Nephron progenitor cell (in vitro differentiated cells): ENCODE results near the gene GNAZ.

Source experiments
- DNase-seq: peaks from one replicate; pipeline ENCODE4 v3.0.0; 2021
- H3K27ac Mint-ChIP-seq: 2 replicates; pipeline ENCODE4 v1.8.0; 2021; ENCODE audit warnings: mild to moderate bottlenecking, moderate library complexity, mixed read lengths
- H3K27me3 Mint-ChIP-seq: 2 replicates; pipeline ENCODE4 v1.8.0; 2021; ENCODE audit warnings: mild to moderate bottlenecking, low read depth, mixed read lengths; ENCODE audit not compliant: poor library complexity
- H3K36me3 Mint-ChIP-seq: 2 replicates; pipeline ENCODE4 v1.8.0; 2021; ENCODE audit warnings: low read depth, mixed read lengths
- H3K4me1 Mint-ChIP-seq: 2 replicates; pipeline ENCODE4 v1.8.0; 2021; ENCODE audit warnings: mixed read lengths
- H3K4me3 Mint-ChIP-seq: 2 replicates; pipeline ENCODE4 v1.8.0; 2021; ENCODE audit warnings: mild to moderate bottlenecking, moderate library complexity, mixed read lengths
- H3K9me3 Mint-ChIP-seq: 2 replicates; pipeline ENCODE4 v1.8.0; 2021; ENCODE audit warnings: mild to moderate bottlenecking, moderate library complexity, mixed read lengths
- TF ChIP-seq, protein P1 (sequence below): fragments of 200-600 bp; sonication (generic); IDR thresholded peaks from 2 replicates; pipeline ENCODE4 v1.5.0; 2021; ENCODE audit warnings: antibody characterized with exemption

GNAZ gene

DNA sequence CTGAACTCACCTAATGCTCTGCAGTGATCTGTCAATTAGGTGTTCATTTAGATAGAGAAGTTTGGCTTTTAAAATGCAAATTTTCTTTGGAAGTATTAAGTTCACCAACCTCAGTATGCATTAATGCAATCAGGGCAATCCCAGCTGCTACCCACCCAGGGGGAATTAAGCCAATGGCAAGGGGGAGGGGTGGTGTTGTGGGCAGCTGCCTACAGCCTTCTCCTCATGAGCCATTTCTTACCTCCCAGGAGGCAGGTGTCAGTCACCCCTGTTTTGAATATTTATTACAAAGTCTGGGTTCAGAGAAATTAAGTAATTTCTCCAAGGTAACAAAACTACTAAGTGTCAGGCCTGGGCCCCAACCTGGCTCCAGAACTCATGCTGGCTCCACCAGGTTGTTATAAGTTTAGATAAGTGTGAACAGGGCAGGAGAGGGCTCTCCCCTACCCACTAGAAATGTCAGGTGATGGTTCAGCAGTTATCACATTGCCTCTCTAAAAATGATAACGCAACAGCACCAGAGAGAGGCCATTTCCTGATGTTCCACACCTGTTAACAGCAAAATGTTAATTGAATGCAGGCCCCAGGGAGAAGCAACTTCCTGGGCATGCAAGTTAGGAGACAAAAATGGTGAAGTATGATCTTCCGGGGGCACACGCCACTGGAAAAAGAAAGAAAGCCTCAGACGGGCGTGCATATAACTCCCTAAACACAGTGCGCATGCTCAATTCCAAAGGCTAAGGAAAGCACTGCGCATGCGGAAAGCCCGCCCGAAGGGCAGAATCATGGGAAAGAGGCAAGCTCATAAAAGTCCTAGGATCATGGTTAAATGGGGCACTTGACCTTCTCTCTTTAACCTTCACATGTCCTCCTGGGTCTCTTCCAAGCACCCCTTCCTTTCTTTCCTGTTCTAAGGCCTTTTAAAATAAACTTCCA lies 35.4 kb upstream of the GNAZ start:
- Mint-ChIP-seq H3K9me3 (no peaks in the 10 kb centered on the region), H3K4me3 (no peak overlapping the region), H3K36me3 (no peaks in the 10 kb centered on the region), H3K27me3 (peaks cover 23% of the 10 kb centered on the region), H3K4me1 (peaks cover 12% of the 10 kb centered on the region), H3K27ac (no peak overlapping the region)
- TF ChIP-seq, protein P1, sequence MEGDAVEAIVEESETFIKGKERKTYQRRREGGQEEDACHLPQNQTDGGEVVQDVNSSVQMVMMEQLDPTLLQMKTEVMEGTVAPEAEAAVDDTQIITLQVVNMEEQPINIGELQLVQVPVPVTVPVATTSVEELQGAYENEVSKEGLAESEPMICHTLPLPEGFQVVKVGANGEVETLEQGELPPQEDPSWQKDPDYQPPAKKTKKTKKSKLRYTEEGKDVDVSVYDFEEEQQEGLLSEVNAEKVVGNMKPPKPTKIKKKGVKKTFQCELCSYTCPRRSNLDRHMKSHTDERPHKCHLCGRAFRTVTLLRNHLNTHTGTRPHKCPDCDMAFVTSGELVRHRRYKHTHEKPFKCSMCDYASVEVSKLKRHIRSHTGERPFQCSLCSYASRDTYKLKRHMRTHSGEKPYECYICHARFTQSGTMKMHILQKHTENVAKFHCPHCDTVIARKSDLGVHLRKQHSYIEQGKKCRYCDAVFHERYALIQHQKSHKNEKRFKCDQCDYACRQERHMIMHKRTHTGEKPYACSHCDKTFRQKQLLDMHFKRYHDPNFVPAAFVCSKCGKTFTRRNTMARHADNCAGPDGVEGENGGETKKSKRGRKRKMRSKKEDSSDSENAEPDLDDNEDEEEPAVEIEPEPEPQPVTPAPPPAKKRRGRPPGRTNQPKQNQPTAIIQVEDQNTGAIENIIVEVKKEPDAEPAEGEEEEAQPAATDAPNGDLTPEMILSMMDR: no peak
- DNase-seq: no peak

DNA sequence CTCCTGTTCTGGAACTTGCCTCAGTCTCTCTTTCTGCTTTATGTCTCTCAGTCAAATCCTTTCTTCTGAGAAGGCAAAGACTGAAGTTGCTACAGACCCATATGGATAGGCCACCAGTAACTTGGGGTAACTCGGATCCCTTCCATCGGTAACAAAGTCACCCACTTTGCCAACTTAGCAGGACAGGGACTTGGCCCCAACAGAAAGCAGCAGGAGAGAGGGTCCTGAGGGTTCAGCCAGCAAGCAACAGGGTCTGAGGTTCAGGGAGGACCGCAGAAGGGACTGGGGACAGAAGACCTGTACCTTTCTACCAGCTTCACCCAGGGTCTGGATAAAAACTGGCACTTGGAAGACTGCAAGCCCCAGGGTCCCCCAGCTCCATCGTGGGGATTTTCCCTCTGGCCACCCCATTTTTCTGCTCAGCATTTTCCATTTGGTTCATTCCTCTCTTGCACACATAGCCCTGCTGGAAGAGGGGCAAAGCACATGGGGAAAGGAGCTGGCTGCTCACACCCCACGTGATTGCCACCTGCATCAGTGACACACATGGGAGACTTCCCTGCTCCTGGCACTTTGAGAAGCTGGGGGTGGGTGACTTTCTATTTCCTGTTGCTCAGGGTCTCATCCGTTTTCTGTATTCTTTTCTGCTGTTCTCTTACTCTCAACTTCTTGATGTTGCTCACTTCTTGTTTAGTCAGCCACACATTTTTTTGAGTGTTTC lies 34.6 kb upstream of the GNAZ start:
- Mint-ChIP-seq H3K27ac (no peak overlapping the region), H3K4me1 (peaks cover 12% of the 10 kb centered on the region), H3K27me3 (peaks cover 25% of the 10 kb centered on the region), H3K36me3 (no peaks in the 10 kb centered on the region), H3K4me3 (no peak overlapping the region), H3K9me3 (no peaks in the 10 kb centered on the region)
- no peak for DNase-seq
- TF ChIP-seq, protein P1: no peak

DNA sequence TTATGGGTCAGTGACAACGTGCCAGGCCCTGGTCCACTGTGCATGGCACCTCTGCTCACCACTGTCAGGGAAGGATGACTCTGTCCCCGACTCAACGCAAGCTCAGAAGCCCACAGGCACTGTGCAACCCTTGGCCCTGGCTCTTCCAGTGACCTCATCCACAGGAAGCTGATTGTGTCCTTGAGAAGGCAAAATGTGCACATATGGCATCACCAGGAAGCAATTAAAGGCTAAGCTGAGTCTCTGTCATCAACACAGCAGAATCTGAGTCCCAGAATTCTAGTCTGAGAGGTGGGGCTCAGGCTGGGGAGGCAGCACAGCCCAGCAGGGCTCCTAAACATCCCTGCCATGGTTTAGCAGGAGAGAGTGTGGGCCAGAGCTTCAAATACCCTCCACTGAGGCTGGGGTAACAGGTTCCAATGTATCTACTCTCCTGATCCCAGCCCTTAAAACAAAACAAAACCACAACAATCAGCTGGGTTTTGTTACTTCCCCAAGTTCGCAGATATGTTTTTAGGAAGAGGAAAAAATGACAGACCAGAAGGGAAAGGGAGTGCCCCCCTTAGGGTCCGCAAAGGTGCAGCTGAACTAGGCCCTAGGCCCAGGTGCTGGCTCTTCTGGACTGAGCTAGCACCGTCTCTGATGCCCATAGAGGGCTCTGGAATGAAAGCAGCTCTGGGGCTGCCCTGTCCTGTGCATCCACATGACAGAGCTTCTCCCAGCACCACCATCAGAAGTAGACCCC lies 33.5 kb upstream of the GNAZ start:
- TF ChIP-seq, protein P1: no peak
- H3K9me3 Mint-ChIP-seq: no peaks in the 10 kb centered on the region
- H3K36me3 Mint-ChIP-seq: no peaks in the 10 kb centered on the region
- no peak for DNase-seq
- no peak overlapping the region for H3K27ac Mint-ChIP-seq
- peaks cover 12% of the 10 kb centered on the region for H3K4me1 Mint-ChIP-seq
- peaks cover 23% of the 10 kb centered on the region for H3K27me3 Mint-ChIP-seq
- no peak overlapping the region for H3K4me3 Mint-ChIP-seq

DNA sequence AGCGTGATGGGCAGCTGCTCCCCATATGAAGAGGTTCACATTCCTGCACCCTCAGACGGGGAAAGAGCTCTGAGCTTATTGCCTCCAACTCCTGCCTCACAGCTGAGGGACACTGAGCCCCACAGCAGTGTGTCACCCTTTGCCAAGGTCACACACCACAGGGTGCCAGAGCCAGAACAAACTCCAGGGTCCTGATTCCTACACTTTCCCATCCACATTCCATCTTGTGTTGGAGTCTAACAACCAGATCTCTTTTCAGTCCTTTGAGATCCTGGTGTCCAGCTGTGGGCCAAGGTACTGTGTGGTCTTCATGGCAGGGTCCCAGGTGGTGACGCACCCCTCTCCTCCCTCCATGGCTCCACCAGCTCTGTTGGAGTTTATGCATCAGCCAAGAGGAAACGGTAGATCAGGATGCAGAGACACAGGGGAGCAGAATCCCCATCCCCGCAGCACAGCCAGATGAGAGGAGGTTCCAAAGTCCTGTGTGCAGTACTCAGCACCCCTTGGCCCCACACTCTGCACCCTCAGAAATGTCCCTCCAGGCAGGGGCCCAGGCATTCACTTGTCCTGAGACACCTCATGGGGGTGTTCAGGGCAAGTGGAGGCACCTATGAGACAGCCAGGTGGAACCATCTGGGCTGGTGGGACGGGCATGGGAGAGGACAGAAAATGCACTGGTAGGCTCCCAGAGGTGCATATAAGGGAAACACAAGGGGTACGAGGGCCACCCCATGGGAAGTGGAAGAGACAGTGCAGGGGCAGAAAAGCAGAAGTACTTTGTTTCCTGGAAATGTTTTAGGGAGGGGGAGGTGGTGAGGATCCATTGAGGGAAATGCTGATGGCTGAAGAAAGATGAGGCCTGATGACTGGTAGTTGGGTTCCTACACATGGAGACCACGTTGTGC lies 32.6 kb upstream of the GNAZ start:
- Mint-ChIP-seq H3K27me3 (peaks cover 21% of the 10 kb centered on the region), H3K4me3 (no peak overlapping the region), H3K4me1 (peaks cover 12% of the 10 kb centered on the region), H3K9me3 (no peaks in the 10 kb centered on the region), H3K36me3 (no peaks in the 10 kb centered on the region), H3K27ac (peak overlapping the region; percentile 24)
- no peak for DNase-seq
- TF ChIP-seq, protein P1: no peak

DNA sequence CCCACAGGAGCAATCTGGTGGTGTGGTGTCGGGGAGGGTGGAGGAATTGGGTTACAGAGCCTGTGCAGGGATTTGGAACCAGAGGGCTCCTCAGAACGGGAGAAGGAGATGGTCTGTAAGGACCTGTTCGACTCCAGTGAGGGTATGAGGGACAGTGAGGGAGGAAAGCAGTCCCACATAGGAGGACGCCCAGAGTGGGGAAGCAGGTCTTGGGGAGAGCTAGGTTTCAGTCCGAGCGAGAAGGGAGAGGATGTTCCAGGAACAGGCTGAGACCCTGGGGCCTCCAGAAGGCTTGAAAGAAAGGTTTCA lies 32.0 kb upstream of the GNAZ start:
- peaks cover 20% of the 10 kb centered on the region for H3K27me3 Mint-ChIP-seq
- no peak overlapping the region for H3K4me3 Mint-ChIP-seq
- H3K9me3 Mint-ChIP-seq: no peaks in the 10 kb centered on the region
- no peaks in the 10 kb centered on the region for H3K36me3 Mint-ChIP-seq
- H3K4me1 Mint-ChIP-seq: peaks cover 12% of the 10 kb centered on the region
- H3K27ac Mint-ChIP-seq: no peak overlapping the region
- no peak for DNase-seq
- TF ChIP-seq, protein P1: no peak
